Fibroblast of the aortic adventitia (primary cell): ENCODE results near the gene ERO1B. TPM values are rescaled to one million over a fixed set of nuclear protein-coding genes. Genes with fewer than 3 reads are reported as not detected.

Experiments
- DNase-seq: peaks from one replicate; pipeline ENCODE4 v3.0.0-alpha.2; 2010; ENCODE audit warnings: low read depth
- H3K4me3 ChIP-seq: 2 replicates; pipeline ENCODE4 v1.5.1; 2011; ENCODE audit warnings: low read depth, mild to moderate bottlenecking, control low read depth, low read length, moderate library complexity
- CTCF ChIP-seq: IDR thresholded peaks from 2 replicates; pipeline ENCODE4 v1.5.1; 2011; ENCODE audit warnings: mild to moderate bottlenecking, low read length, control low read depth, inconsistent platforms; ENCODE audit not compliant: insufficient read depth
- total RNA-seq: library from RNA; depleted of rRNA; stranded (reverse); fragments of >200 nt; gene quantifications from 2 replicates; pipeline ENCODE4 v1.2.3, GENCODE V29; 2012; ENCODE audit warnings: low replicate concordance

The ERO1B gene
- total RNA-seq, 1 donor = 1.4 TPM

- H3K4me3 ChIP-seq = no peak overlapping the region
- no peak for DNase-seq
- no peak for TF ChIP-seq CTCF
Observed at GRCh38 chr1:236242568-236242967, 39.2 kb downstream of the ERO1B start.

GRCh38 chr1:236240675-236241074 is 41.1 kb downstream of the ERO1B start:
- no peak overlapping the region for H3K4me3 ChIP-seq

GRCh38 chr1:236239092-236239585 is 42.6 kb downstream of the ERO1B start:
- no peak for DNase-seq
- no peak for TF ChIP-seq CTCF
- H3K4me3 ChIP-seq = no peak overlapping the region

More at GRCh38 chr1:236240675-236241074, 41.1 kb downstream of the ERO1B start:
- DNase-seq = no peak
- TF ChIP-seq CTCF = no peak

GRCh38 chr1:236235116-236235515 is 46.6 kb downstream of the ERO1B start:
- DNase-seq = no peak
- no peak overlapping the region for H3K4me3 ChIP-seq
- no peak for TF ChIP-seq CTCF

GRCh38 chr1:236228411-236228810 is 53.3 kb downstream of the ERO1B start:
- DNase-seq = no peak
- no peak for TF ChIP-seq CTCF
- H3K4me3 ChIP-seq = no peak overlapping the region

GRCh38 chr1:236222632-236223031 is 59.1 kb downstream of the ERO1B start:
- H3K4me3 ChIP-seq = no peak overlapping the region
- no peak for TF ChIP-seq CTCF
- no peak for DNase-seq

GRCh38 chr1:236220473-236220872 is 61.3 kb downstream of the ERO1B start:
- DNase-seq = no peak
- no peak for TF ChIP-seq CTCF
- H3K4me3 ChIP-seq = no peak overlapping the region
